Neutrophil (primary cell): ENCODE data around the gene MYO16.

Experiments used
- H3K27ac ChIP-seq: fragments of 200-600 bp; sonication (generic); 2 replicates; pipeline ENCODE4 v1.5.1; 2016; ENCODE audit warnings: mild to moderate bottlenecking, moderate library complexity
- H3K27me3 ChIP-seq: fragments of 200-600 bp; sonication (generic); 2 replicates; pipeline ENCODE4 v1.6.0; 2016; ENCODE audit warnings: mild to moderate bottlenecking
- H3K36me3 ChIP-seq: fragments of 200-600 bp; sonication (generic); 2 replicates; pipeline ENCODE4 v1.5.1; 2017
- H3K4me1 ChIP-seq, 2 experiments: fragments of 200-600 bp in 1 of 2; sonication (generic) in 1 of 2; 1 replicate in 1 of 2; 2 replicates in 1 of 2; pipeline versions ENCODE4 v1.5.1 to v1.6.1; 2013 to 2016; ENCODE audit warnings: low read depth in 1 of 2, low read length in 1 of 2, mild to moderate bottlenecking in 1 of 2, moderate library complexity in 1 of 2; ENCODE audit not compliant: control insufficient read depth in 1 of 2, insufficient read depth in 1 of 2
- H3K4me3 ChIP-seq, 2 experiments: fragments of 200-600 bp in 1 of 2; sonication (generic) in 1 of 2; 1 replicate in 1 of 2; 2 replicates in 1 of 2; pipeline ENCODE4 v1.5.1; 2013 to 2016; ENCODE audit warnings: low read depth in 1 of 2, low read length in 1 of 2, mild to moderate bottlenecking in 1 of 2, moderate library complexity in 1 of 2
- H3K9me3 ChIP-seq: fragments of 200-600 bp; sonication (generic); 2 replicates; pipeline ENCODE4 v1.5.1; 2016
- TF ChIP-seq, protein P1 (sequence below): fragments of 200-600 bp; sonication (generic); IDR thresholded peaks from 2 replicates; pipeline ENCODE4 v1.5.1; 2016; ENCODE audit warnings: antibody characterized with exemption

The MYO16 gene

DNA sequence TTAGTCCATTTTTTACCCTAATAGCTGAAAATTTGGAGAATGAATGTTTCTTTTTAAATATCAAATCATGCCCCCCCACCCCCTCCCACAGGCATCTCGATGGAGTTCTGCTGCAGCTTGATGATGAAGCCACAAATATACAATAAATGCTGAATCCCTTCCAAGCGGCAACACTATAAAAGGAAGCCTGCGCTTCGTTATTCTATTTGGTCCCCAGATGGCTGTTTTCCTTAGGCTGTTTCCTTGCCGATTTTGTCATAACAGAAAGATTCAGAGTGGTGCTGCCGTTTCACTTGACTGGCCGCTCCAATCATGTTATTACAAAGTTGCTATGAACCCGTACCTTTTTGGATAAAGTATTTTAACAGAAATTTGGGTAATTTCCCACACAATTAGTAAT is 79.5 kb downstream of the MYO16 start:
- Histone ChIP-seq H3K4me3 (no peak overlapping the region), H3K27me3 (no peaks in the 10 kb centered on the region), H3K27ac (no peak overlapping the region), H3K9me3 (no peaks in the 10 kb centered on the region), H3K4me1 (no peaks in the 10 kb centered on the region), H3K36me3 (no peaks in the 10 kb centered on the region)
- TF ChIP-seq, protein P1, sequence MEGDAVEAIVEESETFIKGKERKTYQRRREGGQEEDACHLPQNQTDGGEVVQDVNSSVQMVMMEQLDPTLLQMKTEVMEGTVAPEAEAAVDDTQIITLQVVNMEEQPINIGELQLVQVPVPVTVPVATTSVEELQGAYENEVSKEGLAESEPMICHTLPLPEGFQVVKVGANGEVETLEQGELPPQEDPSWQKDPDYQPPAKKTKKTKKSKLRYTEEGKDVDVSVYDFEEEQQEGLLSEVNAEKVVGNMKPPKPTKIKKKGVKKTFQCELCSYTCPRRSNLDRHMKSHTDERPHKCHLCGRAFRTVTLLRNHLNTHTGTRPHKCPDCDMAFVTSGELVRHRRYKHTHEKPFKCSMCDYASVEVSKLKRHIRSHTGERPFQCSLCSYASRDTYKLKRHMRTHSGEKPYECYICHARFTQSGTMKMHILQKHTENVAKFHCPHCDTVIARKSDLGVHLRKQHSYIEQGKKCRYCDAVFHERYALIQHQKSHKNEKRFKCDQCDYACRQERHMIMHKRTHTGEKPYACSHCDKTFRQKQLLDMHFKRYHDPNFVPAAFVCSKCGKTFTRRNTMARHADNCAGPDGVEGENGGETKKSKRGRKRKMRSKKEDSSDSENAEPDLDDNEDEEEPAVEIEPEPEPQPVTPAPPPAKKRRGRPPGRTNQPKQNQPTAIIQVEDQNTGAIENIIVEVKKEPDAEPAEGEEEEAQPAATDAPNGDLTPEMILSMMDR = no peak

DNA sequence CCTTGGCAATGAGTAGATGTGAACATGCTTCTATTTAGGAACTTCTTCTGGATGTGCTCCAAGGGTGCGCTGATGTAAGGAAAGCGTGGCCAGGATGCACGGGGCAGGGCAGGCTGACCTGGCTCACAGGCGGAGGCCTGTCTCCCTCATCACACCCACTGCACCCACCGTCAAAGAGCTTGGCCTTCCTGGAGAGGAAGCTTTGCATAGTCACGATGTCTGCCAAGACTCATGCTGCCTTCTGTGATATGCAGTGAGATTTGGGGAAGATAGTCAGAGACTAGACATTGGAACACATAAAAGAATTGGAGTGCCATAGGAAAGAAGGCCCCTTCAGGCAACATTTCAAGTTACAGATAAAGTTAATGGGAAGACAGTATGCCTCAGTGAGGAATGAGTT is 82.0 kb downstream of the MYO16 start:
- Histone ChIP-seq H3K27ac (no peak overlapping the region), H3K4me3 (no peak overlapping the region), H3K4me1 (no peaks in the 10 kb centered on the region), H3K9me3 (no peaks in the 10 kb centered on the region), H3K36me3 (no peaks in the 10 kb centered on the region), H3K27me3 (no peaks in the 10 kb centered on the region)
- TF ChIP-seq, protein P1 = no peak

DNA sequence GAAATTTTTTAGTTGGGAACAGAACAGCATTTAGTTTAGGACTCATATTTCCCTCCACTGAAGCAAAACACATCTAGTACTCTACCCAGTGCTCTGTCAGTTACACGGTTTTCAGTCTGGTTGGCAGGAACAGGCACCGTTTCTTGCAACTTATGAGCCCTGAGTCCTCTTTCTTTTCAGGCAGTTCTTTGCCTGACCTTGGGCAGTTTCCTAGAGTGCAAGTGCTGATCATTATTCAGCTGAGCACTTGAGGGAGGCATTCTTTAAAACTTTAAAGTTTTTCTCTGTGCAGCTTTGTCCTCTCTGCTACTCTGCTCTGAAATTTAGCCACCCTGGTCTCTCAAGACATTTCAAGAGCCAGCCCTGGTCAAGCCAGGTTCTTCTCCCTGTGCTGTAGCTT is 96.1 kb downstream of the MYO16 start:
- H3K27ac ChIP-seq = no peak overlapping the region
- no peaks in the 10 kb centered on the region for H3K4me1 ChIP-seq
- no peaks in the 10 kb centered on the region for H3K36me3 ChIP-seq
- H3K27me3 ChIP-seq = no peaks in the 10 kb centered on the region
- TF ChIP-seq, protein P1 = no peak
- H3K4me3 ChIP-seq = no peak overlapping the region
- H3K9me3 ChIP-seq = no peaks in the 10 kb centered on the region

DNA sequence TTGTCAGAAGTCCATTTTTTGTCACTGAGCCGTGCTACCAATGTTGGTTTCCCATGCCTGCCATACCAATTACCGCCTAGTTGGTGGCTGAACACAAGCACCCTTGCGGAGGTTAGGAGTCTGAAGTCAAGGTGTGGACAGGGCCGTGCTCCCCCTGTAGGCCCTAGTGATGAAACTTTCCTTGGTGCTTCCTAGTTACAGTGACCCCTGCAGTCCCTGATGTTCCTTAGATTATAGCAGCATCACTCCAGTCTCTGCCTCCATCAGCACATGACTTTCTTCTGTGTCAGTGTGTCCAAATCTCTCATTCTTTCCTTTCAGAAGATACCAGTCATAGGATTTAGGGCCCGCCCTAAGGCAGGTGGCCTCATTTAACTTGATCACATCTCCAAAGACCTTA is 99.0 kb downstream of the MYO16 start:
- H3K27me3 ChIP-seq = no peaks in the 10 kb centered on the region
- no peak overlapping the region for H3K27ac ChIP-seq
- H3K36me3 ChIP-seq = no peaks in the 10 kb centered on the region
- no peaks in the 10 kb centered on the region for H3K4me1 ChIP-seq
- TF ChIP-seq, protein P1 = no peak
- H3K9me3 ChIP-seq = no peaks in the 10 kb centered on the region
- H3K4me3 ChIP-seq = no peak overlapping the region

GRCh38 chr13:108733022-108733560 is 103.7 kb downstream of the MYO16 start:
- Histone ChIP-seq H3K4me1 (no peaks in the 10 kb centered on the region), H3K27ac (no peak overlapping the region), H3K4me3 (no peak overlapping the region), H3K27me3 (no peaks in the 10 kb centered on the region), H3K36me3 (no peaks in the 10 kb centered on the region), H3K9me3 (no peaks in the 10 kb centered on the region)
- TF ChIP-seq, protein P1 = no peak

GRCh38 chr13:108734676-108735075 is 105.3 kb downstream of the MYO16 start:
- H3K9me3 ChIP-seq = no peaks in the 10 kb centered on the region
- H3K4me1 ChIP-seq = no peaks in the 10 kb centered on the region

More at GRCh38 chr13:108734676-108735075, 105.3 kb downstream of the MYO16 start:
- Histone ChIP-seq H3K27ac (no peak overlapping the region), H3K27me3 (no peaks in the 10 kb centered on the region), H3K4me3 (no peak overlapping the region), H3K36me3 (no peaks in the 10 kb centered on the region)
- TF ChIP-seq, protein P1 = no peak
